ENCODE measurements around the gene PROX2.

DNA sequence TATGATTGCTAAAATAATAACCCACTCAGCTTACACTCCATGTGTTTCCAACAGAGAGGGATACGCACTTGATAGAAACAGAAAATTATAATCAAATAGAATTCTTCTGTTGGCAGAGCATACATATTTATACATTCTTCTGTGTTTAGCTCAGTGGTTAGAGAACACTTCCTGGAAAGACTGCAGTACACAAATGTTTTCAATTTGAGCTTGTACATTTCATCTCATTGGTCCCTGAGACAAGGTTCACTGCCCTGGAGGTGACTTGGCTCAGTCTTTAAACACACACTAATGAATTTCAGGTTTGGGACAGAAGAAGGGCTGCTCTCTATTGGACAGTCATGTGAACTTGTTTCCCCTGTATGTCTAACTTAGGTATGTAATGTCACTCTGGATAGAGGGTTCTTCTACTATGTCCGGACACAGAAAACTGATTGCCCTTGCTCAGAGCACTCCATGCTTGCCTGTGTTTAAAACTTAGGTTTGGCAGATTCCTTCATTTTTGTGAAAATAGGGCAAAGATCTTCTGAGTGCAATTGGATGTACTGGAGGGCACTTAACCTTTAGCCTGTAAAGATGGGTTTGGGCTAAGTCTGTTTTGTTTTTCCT, 22.9 kb downstream of the PROX2 start:
- TF ChIP-seq CTCF (IDR thresholded peaks at IDR 0.05) (no peak), POLR2A (IDR thresholded peaks at IDR 0.05) (no peak)

Measured in heart left ventricle (tissue), 13 donors.